Right lobe of liver (tissue), 6 donors: ENCODE data around the gene TEX35. TPM values are rescaled to one million over a fixed set of nuclear protein-coding genes. Genes with fewer than 3 reads are reported as not detected.

Experiments used
- ATAC-seq, 4 donors: fragments of 200-7000 bp; cut with Tn5 transposase; one replicate each; pipeline ENCODE4 v1.9.1; 2020; ENCODE audit warnings: mild to moderate bottlenecking in 4 of 4, moderate library complexity in 4 of 4
- DNase-seq, 3 donors: peaks; one replicate each; pipeline ENCODE4 v3.0.0-alpha.2; 2020
- H3K27ac ChIP-seq, 3 donors: fragments of 200-600 bp; one replicate each; pipeline ENCODE4 v1.8.0; 2022
- H3K27me3 ChIP-seq, 2 donors: fragments of 200-600 bp; one replicate each; pipeline ENCODE4 v1.8.0; 2022
- H3K36me3 ChIP-seq, 4 donors: fragments of 200-600 bp; sonication (generic) in 1 of 4; one replicate each; pipeline versions ENCODE4 v1.5.1 to v1.8.0; 2017 to 2022; ENCODE audit warnings: control low read depth in 1 of 4
- H3K4me1 ChIP-seq, 4 donors: fragments of 200-600 bp; sonication (generic) in 1 of 4; one replicate each; pipeline versions ENCODE4 v1.5.1 to v1.8.0; 2017 to 2022; ENCODE audit warnings: control low read depth in 1 of 4
- H3K4me3 ChIP-seq, 3 donors: fragments of 200-600 bp; one replicate each; pipeline ENCODE4 v1.8.0; 2022
- H3K9me3 ChIP-seq, 4 donors: fragments of 200-600 bp; sonication (generic) in 1 of 4; one replicate each; pipeline versions ENCODE4 v1.5.1 to v1.8.0; 2017 to 2022; ENCODE audit warnings: control low read depth in 1 of 4
- POLR2A ChIP-seq: fragments of 450-650 bp; IDR thresholded peaks from one replicate; pipeline ENCODE4 v1.6.1; 2017; ENCODE audit warnings: antibody characterized with exemption, mild to moderate bottlenecking
- WGBS: methylation state at CpG from one replicate; pipeline ENCODE4 v1.1.6; 2018; ENCODE audit warnings: low coverage, low lambda C conversion rate; ENCODE audit not compliant: insufficient coverage; ENCODE audit errors: missing lambda C conversion rate; 5-methylcytosine and 5-hydroxymethylcytosine counted together
- intact Hi-C, 2 donors: fragments of 100-400 bp; cut with DNase I; formaldehyde crosslinking; loops; one replicate each; pipeline versions ENCODE4 v1.11.2 to v1.14.1; 2022
- total RNA-seq, 6 experiments: library from RNA; depleted of rRNA in 2 of 6; stranded (reverse); fragments of >200 nt in 2 of 6; fragmentation: NEBNext Ultra II Directional in 3 of 6; extraction: Animal tissue kit (Norgen Biotek cat#: 25700) in 3 of 6; gene quantifications; one replicate each; pipeline versions ENCODE4 v1.1.0 to v1.2.4, GENCODE V29; 2016 to 2023
- TF ChIP-seq, protein P1 (sequence below), 4 donors: fragments of 200-600 bp in 3 of 4; fragments of 450-650 bp in 1 of 4; IDR thresholded peaks; one replicate each; pipeline versions ENCODE4 v1.5.1 to v1.8.0; 2016 to 2022; ENCODE audit warnings: antibody characterized with exemption in 4 of 4, mild to moderate bottlenecking in 2 of 4
- donor health status: DM: no; HTN: yes; CAD: no.
- donor health status: DM: no; HTN: no; CAD: no.
- donor health status: DM: no; HTN: no; CAD: no.
- donor health status: DM: no; HTN: yes; CAD: no.
- donor health status: DM: no; HTN: yes; CAD: no.

Gene TEX35
- total RNA-seq, 6 experiments from 2014 or later: not detected

DNA sequence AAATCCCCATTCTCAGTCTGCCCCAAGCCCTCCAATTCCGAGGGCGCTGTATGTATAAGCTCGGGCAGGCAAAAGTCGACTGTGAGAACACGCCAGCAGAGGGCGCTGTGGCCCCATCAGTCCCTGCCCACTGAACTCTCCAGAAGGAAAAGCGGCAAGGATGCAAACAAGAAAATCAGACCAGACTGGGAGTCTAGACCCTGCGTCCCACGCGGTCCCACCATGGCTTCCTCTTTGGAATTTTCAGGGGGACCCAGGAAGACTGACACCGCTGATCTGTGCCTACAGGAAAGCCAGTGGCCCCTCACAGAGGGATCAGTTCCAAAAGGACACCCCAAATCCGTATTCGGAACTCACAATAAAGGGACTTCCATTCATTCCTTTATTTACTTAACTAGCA, 19.5 kb downstream of the TEX35 start:
- 13% methylated on average over 13 of the region's 13 CpGs for WGBS
- DNase-seq: peak; percentile 80 to 87 (median 81)
- Histone ChIP-seq H3K4me3 (no peak overlapping the region), H3K27ac (no peak overlapping the region), H3K9me3 (no peaks in the 10 kb centered on the region), H3K27me3 (no peaks in the 10 kb centered on the region), H3K4me1 (peaks cover 0 to 17% (median 8%) of the 10 kb centered on the region in 4 donors), H3K36me3 (no peaks in the 10 kb centered on the region)
- TF ChIP-seq, protein P1, sequence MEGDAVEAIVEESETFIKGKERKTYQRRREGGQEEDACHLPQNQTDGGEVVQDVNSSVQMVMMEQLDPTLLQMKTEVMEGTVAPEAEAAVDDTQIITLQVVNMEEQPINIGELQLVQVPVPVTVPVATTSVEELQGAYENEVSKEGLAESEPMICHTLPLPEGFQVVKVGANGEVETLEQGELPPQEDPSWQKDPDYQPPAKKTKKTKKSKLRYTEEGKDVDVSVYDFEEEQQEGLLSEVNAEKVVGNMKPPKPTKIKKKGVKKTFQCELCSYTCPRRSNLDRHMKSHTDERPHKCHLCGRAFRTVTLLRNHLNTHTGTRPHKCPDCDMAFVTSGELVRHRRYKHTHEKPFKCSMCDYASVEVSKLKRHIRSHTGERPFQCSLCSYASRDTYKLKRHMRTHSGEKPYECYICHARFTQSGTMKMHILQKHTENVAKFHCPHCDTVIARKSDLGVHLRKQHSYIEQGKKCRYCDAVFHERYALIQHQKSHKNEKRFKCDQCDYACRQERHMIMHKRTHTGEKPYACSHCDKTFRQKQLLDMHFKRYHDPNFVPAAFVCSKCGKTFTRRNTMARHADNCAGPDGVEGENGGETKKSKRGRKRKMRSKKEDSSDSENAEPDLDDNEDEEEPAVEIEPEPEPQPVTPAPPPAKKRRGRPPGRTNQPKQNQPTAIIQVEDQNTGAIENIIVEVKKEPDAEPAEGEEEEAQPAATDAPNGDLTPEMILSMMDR (IDR thresholded peaks at IDR 0.05): peak; percentile 91 to 94 (median 92)
- no peak for TF ChIP-seq POLR2A
- peak; percentile 56 to 65 (median 64) for ATAC-seq
- intact Hi-C loops: no loop called here

DNA sequence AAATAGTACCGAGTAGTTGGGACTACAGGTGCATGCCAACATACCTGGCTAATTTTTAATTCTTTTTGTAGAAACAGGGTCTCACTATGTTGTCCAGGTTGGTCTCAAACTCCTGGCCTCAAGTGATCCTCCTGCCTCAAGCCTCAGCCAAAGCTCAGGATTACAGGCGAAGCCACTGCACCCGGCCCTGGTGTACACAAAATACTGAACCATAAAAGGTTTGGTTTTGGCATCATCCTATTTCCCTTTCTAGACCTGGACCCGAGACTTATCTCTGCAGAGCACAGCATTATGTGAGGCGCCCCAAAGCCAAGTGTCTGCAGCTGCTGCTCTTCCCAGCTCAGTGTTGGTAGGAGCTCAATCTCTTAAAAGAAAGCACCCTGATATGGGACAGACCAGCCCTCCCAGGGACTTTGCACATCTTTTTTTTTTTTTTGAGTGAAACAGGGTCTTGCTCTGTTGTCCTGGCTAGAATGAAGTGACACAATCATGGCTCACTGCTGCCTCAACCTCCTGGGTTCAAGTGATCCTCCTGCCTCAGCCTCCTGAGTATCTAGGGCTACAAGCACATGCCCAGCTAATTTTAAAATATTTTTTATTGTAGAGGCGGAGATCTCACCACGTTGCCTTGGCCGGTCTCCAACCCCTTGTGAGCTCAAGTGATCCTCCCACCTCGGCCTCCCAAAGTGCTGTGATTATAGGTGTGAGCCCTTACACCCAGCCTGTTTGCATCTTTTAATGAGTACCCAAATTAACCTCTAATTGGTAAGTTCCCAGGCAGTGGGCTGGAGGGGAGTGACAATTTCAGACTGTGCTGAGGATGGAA, 20.4 kb downstream of the TEX35 start:
- no peaks in the 10 kb centered on the region for H3K9me3 ChIP-seq
- DNase-seq: no peak

DNA sequence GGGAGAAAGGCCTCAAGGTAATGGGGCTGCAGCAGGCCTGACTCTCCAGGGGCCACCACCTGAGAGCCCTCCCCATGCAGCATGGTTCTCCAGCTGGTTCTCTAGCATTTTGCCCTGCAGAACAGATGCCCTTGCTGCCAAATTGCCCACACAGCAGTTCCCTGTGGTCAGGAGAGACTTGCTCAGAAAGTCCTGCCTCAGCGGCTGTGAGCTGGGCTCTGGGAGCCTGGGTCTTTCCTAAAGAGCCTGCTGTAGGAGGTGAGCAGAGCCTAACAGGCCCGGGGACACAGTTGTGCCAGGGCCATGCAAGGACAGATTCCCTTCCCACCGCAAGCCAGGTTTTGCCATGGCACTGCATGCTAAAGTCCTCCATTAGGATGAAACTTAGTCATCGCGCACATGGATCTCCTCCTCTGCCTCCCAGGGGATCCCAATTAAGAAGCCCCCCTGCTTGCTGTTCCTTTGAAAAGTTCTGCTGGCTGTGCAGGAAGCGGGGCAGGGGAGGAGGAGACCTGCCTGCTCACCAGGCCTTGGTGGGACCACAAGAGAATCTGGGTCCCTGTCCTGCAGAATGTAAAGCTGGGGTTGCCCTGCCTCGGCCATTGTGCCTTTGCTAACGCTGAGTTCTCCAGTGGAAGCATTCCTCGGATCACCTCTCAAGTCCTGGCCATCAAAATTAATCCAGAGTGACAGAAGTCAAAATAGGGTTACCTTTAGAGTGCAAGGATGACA, 21.4 kb downstream of the TEX35 start:
- peaks cover 0 to 26% (median 12%) of the 10 kb centered on the region in 4 donors for H3K4me1 ChIP-seq
- intact Hi-C loops: no loop called here
- TF ChIP-seq POLR2A: no peak
- TF ChIP-seq, protein P1 (IDR thresholded peaks at IDR 0.05): no peak
- DNase-seq (no peak), ATAC-seq (no peak)
- no peaks in the 10 kb centered on the region for H3K9me3 ChIP-seq
- no peak overlapping the region for H3K27ac ChIP-seq
- H3K4me3 ChIP-seq: no peak overlapping the region
- 90% methylated on average over 5 of the region's 9 CpGs for WGBS
- no peaks in the 10 kb centered on the region for H3K27me3 ChIP-seq
- H3K36me3 ChIP-seq: no peaks in the 10 kb centered on the region

More for the DNA sequence above, 20.4 kb downstream of the TEX35 start:
- Histone ChIP-seq H3K4me1 (peaks cover 0 to 26% (median 12%) of the 10 kb centered on the region in 4 donors), H3K27me3 (no peaks in the 10 kb centered on the region), H3K36me3 (no peaks in the 10 kb centered on the region), H3K27ac (no peak overlapping the region), H3K4me3 (no peak overlapping the region)
- TF ChIP-seq POLR2A: no peak
- TF ChIP-seq, protein P1 (IDR thresholded peaks at IDR 0.05): no peak
- WGBS: 65% methylated on average over 8 of the region's 9 CpGs
- intact Hi-C loops: no loop called here
- ATAC-seq: no peak

DNA sequence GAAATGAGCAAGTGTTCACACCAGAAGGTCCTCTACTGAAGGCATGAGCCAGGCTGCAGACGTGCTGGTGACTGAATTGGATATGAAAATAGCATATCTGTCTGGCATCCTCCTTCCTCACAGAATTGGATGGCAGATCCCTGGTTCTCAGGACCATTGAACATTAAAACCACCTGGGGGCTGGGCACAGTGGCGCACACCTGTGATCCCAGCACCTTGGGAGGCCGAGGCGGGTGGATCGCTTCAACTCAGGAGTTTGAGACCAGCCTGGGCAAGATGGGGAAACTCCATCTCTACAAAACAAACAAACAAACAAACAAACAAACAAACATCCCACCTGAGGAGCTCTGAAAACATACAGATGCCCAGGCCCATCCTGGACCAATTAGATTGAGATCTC, 23.4 kb downstream of the TEX35 start:
- 88% methylated on average over 5 of the region's 5 CpGs for WGBS
- Histone ChIP-seq H3K36me3 (no peaks in the 10 kb centered on the region), H3K27me3 (no peaks in the 10 kb centered on the region), H3K27ac (peak overlapping the region; percentile 41 to 87 (median 56)), H3K4me1 (peaks cover 0 to 21% (median 7%) of the 10 kb centered on the region in 4 donors), H3K4me3 (no peak overlapping the region), H3K9me3 (no peaks in the 10 kb centered on the region)
- ATAC-seq (no peak), DNase-seq (no peak)
- intact Hi-C loops: no loop called here
- no peak for TF ChIP-seq POLR2A
- TF ChIP-seq, protein P1 (IDR thresholded peaks at IDR 0.05): no peak
